HepG2 (cell line): Measurements from ENCODE around the gene VPS37D. TPM values are rescaled to one million over a fixed set of nuclear protein-coding genes. Genes with fewer than 3 reads are reported as not detected.
A peak's percentile ranks its signal among the peaks of the same experiment; 100 is the strongest.

ENCODE experiments used
- ATAC-seq: fragments of 200-7000 bp; cut with Tn5 transposase; 3 replicates; pipeline ENCODE4 v1.9.1; 2020; ENCODE audit warnings: mild to moderate bottlenecking, moderate library complexity
- BruUV-seq: library from RNA; stranded (reverse); fragments of 400-500 nt; replicated peaks from 2 replicates; lab custom pipeline; 2021; lab: Mats Ljungman, UMichigan
- CTCF ChIA-PET: fragments of 300-600 bp; formaldehyde crosslinking; extraction: SDS; loops from one replicate; lab custom pipeline; 2021; ENCODE audit warnings: low total read pairs, inconsistent platforms, low intra/inter-chr PET ratio; lab: Yijun Ruan, JAX
- POLR2A ChIA-PET: fragments of 350-600 bp; sonication (Branson Sonifier 250); formaldehyde crosslinking; loops from one replicate; lab custom pipeline; 2020; ENCODE audit warnings: antibody characterized with exemption, inconsistent platforms; lab: Yijun Ruan, JAX
- DNase-seq: peaks from one replicate; pipeline ENCODE4 v3.0.0-alpha.2; 2015; ENCODE audit warnings: low spot score
- FAIRE-seq: peaks from 3 replicates; lab custom pipeline; 2011; peaks lifted over from hg19 to GRCh38; lab: Jason Lieb, UNC
- H2AFZ ChIP-seq: one replicate; pipeline ENCODE4 v1.6.1; 2011; ENCODE audit warnings: low read length, inconsistent platforms
- H3K27ac ChIP-seq: fragments of 300-600 bp; 3 replicates; pipeline ENCODE4 v1.8.0; 2011; ENCODE audit warnings: mixed run types, mild to moderate bottlenecking, mixed read lengths, low read length, inconsistent platforms; ENCODE audit not compliant: insufficient read depth; ENCODE audit errors: extremely low read length
- H3K27me3 ChIP-seq, 2 experiments: fragments of 200-600 bp in 1 of 2; 2 replicates in 1 of 2; 3 replicates in 1 of 2; pipeline versions ENCODE4 v1.6.0 to v1.8.0; 2011; ENCODE audit warnings: low read length in 2 of 2, mild to moderate bottlenecking in 2 of 2, moderate library complexity in 2 of 2, inconsistent platforms in 1 of 2; ENCODE audit not compliant: insufficient read depth in 2 of 2, control insufficient read depth in 1 of 2
- H3K36me3 ChIP-seq, 2 experiments: fragments of 200-600 bp in 1 of 2; replicated peaks in 1 of 2; 2 replicates in 1 of 2; 3 replicates in 1 of 2; pipeline versions ENCODE4 v1.5.1 to v1.8.0; 2011; ENCODE audit warnings: low read length in 2 of 2, inconsistent platforms in 1 of 2; ENCODE audit not compliant: insufficient read depth in 2 of 2, control insufficient read depth in 1 of 2
- H3K4me1 ChIP-seq: 2 replicates; pipeline ENCODE4 v1.5.1; 2012; ENCODE audit warnings: low read length, inconsistent platforms; ENCODE audit not compliant: insufficient read depth
- H3K4me2 ChIP-seq: 2 replicates; pipeline ENCODE4 v1.6.0; 2011; ENCODE audit warnings: low read depth, low read length, inconsistent platforms
- H3K4me3 ChIP-seq, 3 experiments: fragments of 200-600 bp in 1 of 3; sonication (generic), shearing (Covaris generic) in 1 of 3; replicated peaks in 1 of 3; 2 replicates each; pipeline ENCODE4 v1.5.1; 2011 to 2016; ENCODE audit warnings: low read length in 3 of 3, inconsistent platforms in 2 of 3, low read depth in 2 of 3, mild to moderate bottlenecking in 2 of 3, control low read depth in 1 of 3, mixed read lengths in 1 of 3; ENCODE audit not compliant: insufficient read depth in 1 of 3
- H3K79me2 ChIP-seq: one replicate; pipeline ENCODE4 v1.6.1; 2011; ENCODE audit warnings: low read length, inconsistent platforms; ENCODE audit not compliant: insufficient read depth
- H3K9ac ChIP-seq: 2 replicates; pipeline ENCODE4 v1.6.0; 2011; ENCODE audit warnings: mild to moderate bottlenecking, low read depth, low read length, inconsistent platforms; ENCODE audit not compliant: insufficient read depth
- H3K9me3 ChIP-seq: 2 replicates; pipeline ENCODE4 v1.5.1; 2012; ENCODE audit warnings: mild to moderate bottlenecking, low read length
- H4K20me1 ChIP-seq: 2 replicates; pipeline ENCODE4 v1.6.0; 2011; ENCODE audit warnings: inconsistent platforms, mild to moderate bottlenecking, low read length, moderate library complexity; ENCODE audit not compliant: insufficient read depth
- MXD4 ChIP-seq: IDR thresholded peaks from 2 replicates; pipeline ENCODE4 v1.6.1; 2016; ENCODE audit warnings: mild to moderate bottlenecking, missing biosample characterization, missing genetic modification reagents
- NFKB2 ChIP-seq: sonication (generic); formaldehyde crosslinking; IDR thresholded peaks from 2 replicates; pipeline ENCODE4 v1.4.0; 2020; ENCODE audit warnings: missing genetic modification reagents, borderline replicate concordance
- NR2F2 ChIP-seq: IDR thresholded peaks from 2 replicates; pipeline ENCODE4 v1.6.1; 2012; ENCODE audit warnings: low read depth, inconsistent platforms, borderline replicate concordance
- POLR2A ChIP-seq, 2 experiments: IDR thresholded peaks; 2 replicates each; pipeline ENCODE4 v1.6.1; 2011; ENCODE audit warnings: low read depth in 2 of 2, low read length in 2 of 2, mild to moderate bottlenecking in 1 of 2, moderate library complexity in 1 of 2; ENCODE audit not compliant: insufficient read depth in 1 of 2
- ZNF256 ChIP-seq: sonication (generic); formaldehyde crosslinking; conservative IDR thresholded peaks from 2 replicates; pipeline ENCODE4 v1.4.0; 2020; ENCODE audit warnings: missing genetic modification reagents
- ZNF331 ChIP-seq: sonication (generic); formaldehyde crosslinking; IDR thresholded peaks from 2 replicates; pipeline ENCODE4 v1.4.0; 2020; ENCODE audit warnings: missing genetic modification reagents
- ZNF574 ChIP-seq: sonication (generic); formaldehyde crosslinking; IDR thresholded peaks from 2 replicates; pipeline ENCODE4 v1.4.0; 2020; ENCODE audit warnings: missing genetic modification reagents
- WGBS: methylation state at CpG from one replicate; pipeline ENCODE4 v1.1.6; 2017; ENCODE audit warnings: low lambda C conversion rate; 5-methylcytosine and 5-hydroxymethylcytosine counted together
- in situ Hi-C: cut with HindIII; loops from 2 replicates; pipeline ENCODE4 v1.10.0; 2017; ENCODE audit warnings: low pct_unique_long_range_greater_than_20kb; ENCODE audit not compliant: extremely low pct_ligation_motif_present
- intact Hi-C: fragments of 100-400 bp; cut with micrococcal nuclease; formaldehyde crosslinking; loops from one replicate; pipeline ENCODE4 v1.10.0; 2022; ENCODE audit not compliant: unreplicated experiment
- polyA plus RNA-seq, 8 experiments: library from polyadenylated mRNA; depleted of rRNA in 3 of 8; stranded (reverse) in 7 of 8; unstranded in 1 of 8; fragments of >200 nt; fragmentation: Illumina TruSeq in 4 of 8; extraction: Trizol in 4 of 8; gene quantifications; 2 replicates each; pipeline versions ENCODE4 v1.2.1 to v1.2.3, GENCODE V29; 2011 to 2016; ENCODE audit warnings: low read depth in 4 of 8, missing spikeins in 1 of 8, mixed read lengths in 1 of 8; ENCODE audit not compliant: insufficient read depth in 1 of 8
- total RNA-seq, 5 experiments: library from RNA; depleted of rRNA; stranded (reverse); fragments of >200 nt; fragmentation: Illumina TruSeq; extraction: Trizol; gene quantifications; 2 replicates each; pipeline ENCODE4 v1.2.3, GENCODE V29; 2016; ENCODE audit warnings: low read depth in 1 of 5
- TF ChIP-seq, protein P1 (sequence below): sonication (generic); formaldehyde crosslinking; IDR thresholded peaks from 2 replicates; pipeline ENCODE4 v1.5.0; 2020; ENCODE audit warnings: mild to moderate bottlenecking, missing genetic modification reagents, borderline replicate concordance
- TF ChIP-seq, protein P2 (sequence below): sonication (generic); formaldehyde crosslinking; IDR thresholded peaks from 2 replicates; pipeline ENCODE4; 2020; ENCODE audit warnings: missing genetic modification reagents, mild to moderate bottlenecking, borderline replicate concordance

VPS37D gene
- total and polyA plus RNA-seq, 2 of the 13 experiments (the other 11 are each of a cell fraction or from before 2014, with no cell fraction given): 3.8 to 6.3 TPM

GRCh38 chr7:73647725-73648592 is 19.7 kb upstream of the VPS37D start:
- intact Hi-C loops: no loop called here
- TF ChIP-seq, protein P1, sequence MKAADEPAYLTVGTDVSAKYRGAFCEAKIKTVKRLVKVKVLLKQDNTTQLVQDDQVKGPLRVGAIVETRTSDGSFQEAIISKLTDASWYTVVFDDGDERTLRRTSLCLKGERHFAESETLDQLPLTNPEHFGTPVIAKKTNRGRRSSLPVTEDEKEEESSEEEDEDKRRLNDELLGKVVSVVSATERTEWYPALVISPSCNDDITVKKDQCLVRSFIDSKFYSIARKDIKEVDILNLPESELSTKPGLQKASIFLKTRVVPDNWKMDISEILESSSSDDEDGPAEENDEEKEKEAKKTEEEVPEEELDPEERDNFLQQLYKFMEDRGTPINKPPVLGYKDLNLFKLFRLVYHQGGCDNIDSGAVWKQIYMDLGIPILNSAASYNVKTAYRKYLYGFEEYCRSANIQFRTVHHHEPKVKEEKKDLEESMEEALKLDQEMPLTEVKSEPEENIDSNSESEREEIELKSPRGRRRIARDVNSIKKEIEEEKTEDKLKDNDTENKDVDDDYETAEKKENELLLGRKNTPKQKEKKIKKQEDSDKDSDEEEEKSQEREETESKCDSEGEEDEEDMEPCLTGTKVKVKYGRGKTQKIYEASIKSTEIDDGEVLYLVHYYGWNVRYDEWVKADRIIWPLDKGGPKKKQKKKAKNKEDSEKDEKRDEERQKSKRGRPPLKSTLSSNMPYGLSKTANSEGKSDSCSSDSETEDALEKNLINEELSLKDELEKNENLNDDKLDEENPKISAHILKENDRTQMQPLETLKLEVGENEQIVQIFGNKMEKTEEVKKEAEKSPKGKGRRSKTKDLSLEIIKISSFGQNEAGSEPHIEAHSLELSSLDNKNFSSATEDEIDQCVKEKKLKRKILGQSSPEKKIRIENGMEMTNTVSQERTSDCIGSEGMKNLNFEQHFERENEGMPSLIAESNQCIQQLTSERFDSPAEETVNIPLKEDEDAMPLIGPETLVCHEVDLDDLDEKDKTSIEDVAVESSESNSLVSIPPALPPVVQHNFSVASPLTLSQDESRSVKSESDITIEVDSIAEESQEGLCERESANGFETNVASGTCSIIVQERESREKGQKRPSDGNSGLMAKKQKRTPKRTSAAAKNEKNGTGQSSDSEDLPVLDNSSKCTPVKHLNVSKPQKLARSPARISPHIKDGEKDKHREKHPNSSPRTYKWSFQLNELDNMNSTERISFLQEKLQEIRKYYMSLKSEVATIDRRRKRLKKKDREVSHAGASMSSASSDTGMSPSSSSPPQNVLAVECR: peak; percentile 78; the same call in 1 of the 2 replicates
- peak; percentile 52 to 55; a peak in 3 of 4 replicates for TF ChIP-seq POLR2A (IDR thresholded peaks at IDR 0.05; ENCODE audit: insufficient read depth in 1 of 2, low read depth in 2 of 2, low read length in 2 of 2)
- peak; percentile 83; the same call in 1 of the 2 replicates for TF ChIP-seq NFKB2 (CRISPR knock-in tag)
- TF ChIP-seq ZNF256 (CRISPR knock-in tag): 0 out of 2 replicates have a peak, but pooled peaks have one; percentile 61
- TF ChIP-seq ZNF331 (CRISPR knock-in tag): 0 out of 2 replicates have a peak, but pooled peaks have one; percentile 3
- TF ChIP-seq, protein P2, sequence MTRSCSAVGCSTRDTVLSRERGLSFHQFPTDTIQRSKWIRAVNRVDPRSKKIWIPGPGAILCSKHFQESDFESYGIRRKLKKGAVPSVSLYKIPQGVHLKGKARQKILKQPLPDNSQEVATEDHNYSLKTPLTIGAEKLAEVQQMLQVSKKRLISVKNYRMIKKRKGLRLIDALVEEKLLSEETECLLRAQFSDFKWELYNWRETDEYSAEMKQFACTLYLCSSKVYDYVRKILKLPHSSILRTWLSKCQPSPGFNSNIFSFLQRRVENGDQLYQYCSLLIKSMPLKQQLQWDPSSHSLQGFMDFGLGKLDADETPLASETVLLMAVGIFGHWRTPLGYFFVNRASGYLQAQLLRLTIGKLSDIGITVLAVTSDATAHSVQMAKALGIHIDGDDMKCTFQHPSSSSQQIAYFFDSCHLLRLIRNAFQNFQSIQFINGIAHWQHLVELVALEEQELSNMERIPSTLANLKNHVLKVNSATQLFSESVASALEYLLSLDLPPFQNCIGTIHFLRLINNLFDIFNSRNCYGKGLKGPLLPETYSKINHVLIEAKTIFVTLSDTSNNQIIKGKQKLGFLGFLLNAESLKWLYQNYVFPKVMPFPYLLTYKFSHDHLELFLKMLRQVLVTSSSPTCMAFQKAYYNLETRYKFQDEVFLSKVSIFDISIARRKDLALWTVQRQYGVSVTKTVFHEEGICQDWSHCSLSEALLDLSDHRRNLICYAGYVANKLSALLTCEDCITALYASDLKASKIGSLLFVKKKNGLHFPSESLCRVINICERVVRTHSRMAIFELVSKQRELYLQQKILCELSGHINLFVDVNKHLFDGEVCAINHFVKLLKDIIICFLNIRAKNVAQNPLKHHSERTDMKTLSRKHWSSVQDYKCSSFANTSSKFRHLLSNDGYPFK (CRISPR knock-in tag): no peak
- TF ChIP-seq MXD4 (CRISPR knock-in tag): peak; percentile 84
- TF ChIP-seq ZNF574 (CRISPR knock-in tag): peak; percentile 80
- TF ChIP-seq NR2F2: peak; percentile 50; the same call in 1 of the 2 replicates

More at GRCh38 chr7:73647725-73648592, 19.7 kb upstream of the VPS37D start:
- ATAC-seq: peak; percentile 80
- DNase-seq: peak; percentile 41
- CTCF ChIA-PET: interaction anchor here (0.7 to 1.1 kb wide), 2 partner anchors 20 to 87 kb away, joined by 3 read pairs; no protein-coding TSS in a partner anchor
- Histone ChIP-seq H3K27ac (peak overlapping the region; percentile 30), H3K4me3 (peak overlapping the region; percentile 45 to 73 (median 60)), H2AFZ (no peak overlapping the region), H3K27me3 (peaks cover 3 to 12% of the 10 kb centered on the region in 2 experiments; a peak in 3 of 5 replicates), H3K9ac (peak overlapping the region; percentile 66), H4K20me1 (no peaks in the 10 kb centered on the region), H3K4me1 (peaks cover 79% of the 10 kb centered on the region), H3K79me2 (no peaks in the 10 kb centered on the region), H3K36me3 (no peaks in the 10 kb centered on the region), H3K4me2 (peak overlapping the region; percentile 81), H3K9me3 (no peaks in the 10 kb centered on the region)
- POLR2A ChIA-PET: interaction anchor here (2.0 kb wide), 1 partner anchor 35 kb away, joined by 11 read pairs; no protein-coding TSS in a partner anchor
- in situ Hi-C loops: no loop called here
- 1% methylated on average over 2 of the region's 62 CpGs for WGBS
- FAIRE-seq: no peak
- BruUV-seq: no TSS peak
